HCT116 (cell line): Measurements from ENCODE around the gene VMP1.

ENCODE experiments used
- CTCF ChIP-seq, 3 experiments: fragments of 200-600 bp in 1 of 3; sonication (generic) in 1 of 3; IDR thresholded peaks in 2 of 3; conservative IDR thresholded peaks in 1 of 3; 2 replicates each; pipeline ENCODE4 v1.5.1; 2012 to 2017; ENCODE audit warnings: low read depth in 2 of 3, low read length in 2 of 3, antibody characterized with exemption in 1 of 3, borderline replicate concordance in 1 of 3, control low read depth in 1 of 3, mild to moderate bottlenecking in 1 of 3, mixed read lengths in 1 of 3, mixed run types in 1 of 3, moderate library complexity in 1 of 3; ENCODE audit not compliant: insufficient read depth in 1 of 3
- EZH2 ChIP-seq: fragments of 200-600 bp; sonication (generic); IDR thresholded peaks from 2 replicates; pipeline ENCODE4 v1.6.1; 2017; ENCODE audit warnings: antibody characterized with exemption, mixed run types
- POLR2A ChIP-seq: IDR thresholded peaks from 2 replicates; pipeline ENCODE4 v1.7.0; 2011; ENCODE audit warnings: borderline replicate concordance; ENCODE audit not compliant: insufficient read depth, insufficient read length; ENCODE audit errors: extremely low read depth
- RAD21 ChIP-seq: IDR thresholded peaks from 2 replicates; pipeline ENCODE4 v1.6.1; 2012; ENCODE audit warnings: low read depth, mild to moderate bottlenecking
- REST ChIP-seq: IDR thresholded peaks from 2 replicates; pipeline ENCODE4 v1.6.1; 2012; ENCODE audit warnings: low read depth
- SP1 ChIP-seq: IDR thresholded peaks from 2 replicates; pipeline ENCODE4 v1.6.1; 2012; ENCODE audit warnings: low read depth
- YY1 ChIP-seq: IDR thresholded peaks from 2 replicates; pipeline ENCODE4 v1.6.1; 2011; ENCODE audit warnings: low read length, low read depth, moderate library complexity, mild to moderate bottlenecking; ENCODE audit not compliant: insufficient replicate concordance; ENCODE audit errors: extremely low read depth

GRCh38 chr17:59723607-59724006 lies 16.2 kb downstream of the VMP1 start:
- TF ChIP-seq CTCF (IDR thresholded peaks at IDR 0.05 in 2 of 3, conservative IDR thresholded peaks at IDR 0.05 in 1 of 3; ENCODE audit: borderline replicate concordance in 1 of 3, insufficient read depth in 1 of 3, low read depth in 2 of 3, low read length in 2 of 3) (no peak), RAD21 (no peak), POLR2A (no peak), EZH2 (no peak), YY1 (no peak), SP1 (no peak), REST (no peak)
